Measurements from ENCODE around the gene KCNMB1.

DNA sequence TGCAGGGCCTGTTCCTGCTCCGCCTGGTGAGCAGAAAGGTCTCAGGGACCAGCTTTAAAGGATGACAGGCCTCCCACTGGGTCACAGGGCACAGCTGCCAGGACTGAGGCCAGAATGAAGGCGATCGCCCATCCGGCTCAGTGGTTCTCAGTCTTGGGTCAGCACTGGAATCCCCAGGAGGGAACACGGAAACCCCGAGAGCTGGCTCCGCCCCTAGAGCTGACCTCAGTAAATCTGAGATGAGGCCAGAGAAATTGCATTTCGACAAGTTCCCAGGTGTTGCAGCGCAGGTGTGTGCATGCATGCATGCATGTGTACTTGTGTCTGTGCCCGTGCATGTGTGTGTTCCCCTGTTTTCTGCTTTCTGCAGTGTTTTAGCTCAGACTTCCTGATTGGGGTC is 47.2 kb upstream of the KCNMB1 start:
- TF ChIP-seq POLR2AphosphoS5 (IDR thresholded peaks at IDR 0.05; ENCODE audit: low read depth): no peak
- TF ChIP-seq, protein P1, sequence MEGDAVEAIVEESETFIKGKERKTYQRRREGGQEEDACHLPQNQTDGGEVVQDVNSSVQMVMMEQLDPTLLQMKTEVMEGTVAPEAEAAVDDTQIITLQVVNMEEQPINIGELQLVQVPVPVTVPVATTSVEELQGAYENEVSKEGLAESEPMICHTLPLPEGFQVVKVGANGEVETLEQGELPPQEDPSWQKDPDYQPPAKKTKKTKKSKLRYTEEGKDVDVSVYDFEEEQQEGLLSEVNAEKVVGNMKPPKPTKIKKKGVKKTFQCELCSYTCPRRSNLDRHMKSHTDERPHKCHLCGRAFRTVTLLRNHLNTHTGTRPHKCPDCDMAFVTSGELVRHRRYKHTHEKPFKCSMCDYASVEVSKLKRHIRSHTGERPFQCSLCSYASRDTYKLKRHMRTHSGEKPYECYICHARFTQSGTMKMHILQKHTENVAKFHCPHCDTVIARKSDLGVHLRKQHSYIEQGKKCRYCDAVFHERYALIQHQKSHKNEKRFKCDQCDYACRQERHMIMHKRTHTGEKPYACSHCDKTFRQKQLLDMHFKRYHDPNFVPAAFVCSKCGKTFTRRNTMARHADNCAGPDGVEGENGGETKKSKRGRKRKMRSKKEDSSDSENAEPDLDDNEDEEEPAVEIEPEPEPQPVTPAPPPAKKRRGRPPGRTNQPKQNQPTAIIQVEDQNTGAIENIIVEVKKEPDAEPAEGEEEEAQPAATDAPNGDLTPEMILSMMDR (IDR thresholded peaks at IDR 0.05; ENCODE audit: insufficient read depth, low read length): no peak
